Right ventricle myocardium superior (tissue), 1 donor: ENCODE data around the gene HTRA1. TPM values are rescaled to one million over a fixed set of nuclear protein-coding genes. Genes with fewer than 3 reads are reported as not detected.

Experiments used
- ATAC-seq: fragments of 200-7000 bp; cut with Tn5 transposase; one replicate; pipeline ENCODE4 v1.9.1; 2020; ENCODE audit warnings: mild to moderate bottlenecking; ENCODE audit not compliant: poor library complexity
- DNase-seq: peaks from one replicate; pipeline ENCODE4 v3.0.0-alpha.2; 2020
- intact Hi-C: fragments of 100-400 bp; cut with DNase I; formaldehyde crosslinking; loops from one replicate; pipeline ENCODE4 v1.11.2; 2022
- total RNA-seq: library from RNA; stranded (reverse); fragmentation: NEBNext Ultra II Directional; extraction: Animal tissue kit (Norgen Biotek cat#: 25700); gene quantifications from one replicate; pipeline ENCODE4 v1.2.1, GENCODE V29; 2021
- donor health status: DM: no; HTN: yes; CAD: no; lungs with severe emphysema.

HTRA1 gene
- total RNA-seq, 1 donor from 2014 or later = 40.9 TPM

DNA sequence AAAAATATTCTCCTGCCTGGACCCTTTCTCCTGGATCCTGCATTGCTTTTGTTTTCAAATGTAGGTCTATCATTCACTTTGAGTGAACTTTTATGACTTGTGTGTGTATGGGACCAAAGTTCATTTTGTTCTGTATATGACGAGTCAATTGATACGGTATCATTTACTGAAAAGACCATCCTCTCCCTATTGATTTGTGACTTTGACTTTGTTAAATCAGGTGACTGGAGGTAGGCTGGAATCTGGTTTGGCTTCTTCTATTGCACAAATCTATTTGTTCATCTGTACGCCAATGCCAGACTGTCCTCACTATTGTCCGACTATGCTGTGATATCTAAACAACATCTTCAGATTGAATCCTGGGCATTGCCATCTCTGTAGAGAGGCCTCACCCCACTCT lies 12.2 kb upstream of the HTRA1 start:
- ATAC-seq (no peak), DNase-seq (no peak)
- intact Hi-C loops = no loop called here

- ATAC-seq (no peak), DNase-seq (no peak)
- intact Hi-C loops = no loop called here
Measured at GRCh38 chr10:122450353-122450990, 10.9 kb upstream of the HTRA1 start.

- intact Hi-C loops = no loop called here
- no peak for ATAC-seq
Measured at GRCh38 chr10:122454071-122454470, 7.3 kb upstream of the HTRA1 start.

DNA sequence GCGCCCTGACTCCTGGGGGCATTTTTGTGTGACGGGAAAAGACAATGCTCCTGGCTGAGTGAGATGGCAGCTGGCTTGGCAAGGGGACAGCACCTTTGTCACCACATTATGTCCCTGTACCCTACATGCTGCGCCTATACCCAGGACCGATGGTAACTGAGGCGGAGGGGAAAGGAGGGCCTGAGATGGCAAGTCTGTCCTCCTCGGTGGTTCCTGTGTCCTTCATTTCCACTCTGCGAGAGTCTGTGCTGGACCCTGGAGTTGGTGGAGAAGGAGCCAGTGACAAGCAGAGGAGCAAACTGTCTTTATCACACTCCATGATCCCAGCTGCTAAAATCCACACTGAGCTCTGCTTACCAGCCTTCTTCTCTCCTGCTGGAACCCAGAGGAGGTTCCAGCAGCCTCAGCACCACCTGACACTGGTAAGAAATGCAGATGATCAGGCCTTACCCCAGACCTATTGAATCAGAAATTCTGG lies 6.7 kb upstream of the HTRA1 start, which contains the start of gene ARMS2:
Gene ARMS2, plus strand, starts transcription at position 51 of the 478 bp plus-strand sequence. Its CDS starts 75 bp downstream, at position 126.
- no peak for DNase-seq
- no peak for ATAC-seq
- intact Hi-C loops = no loop called here

More at GRCh38 chr10:122454071-122454470, 7.3 kb upstream of the HTRA1 start:
- no peak for DNase-seq

GRCh38 chr10:122455376-122456079 lies 5.8 kb upstream of the HTRA1 start:
- ATAC-seq (no peak), DNase-seq (no peak)
- intact Hi-C loops = no loop called here

DNA sequence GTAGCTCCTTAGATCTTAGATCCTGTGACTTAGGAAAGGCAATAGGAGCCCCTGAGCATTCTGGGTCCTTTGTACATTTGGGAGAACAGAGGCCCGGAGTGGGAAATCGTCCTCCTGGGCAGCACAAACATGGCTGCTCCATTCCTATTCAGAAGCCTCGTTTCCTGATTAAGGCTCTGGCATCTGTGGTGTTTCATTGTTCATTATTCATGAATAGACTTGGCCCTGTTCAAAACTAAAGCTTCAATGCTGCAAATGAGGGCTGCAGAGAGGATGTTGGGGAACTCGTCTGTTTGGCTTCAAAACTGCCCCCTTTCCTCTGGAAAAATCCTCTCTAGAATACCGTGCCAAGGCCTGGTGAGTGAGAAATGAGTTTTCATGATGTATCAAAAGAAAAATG lies 3.4 kb upstream of the HTRA1 start:
- intact Hi-C loops = no loop called here
- DNase-seq = no peak
- ATAC-seq = no peak

DNA sequence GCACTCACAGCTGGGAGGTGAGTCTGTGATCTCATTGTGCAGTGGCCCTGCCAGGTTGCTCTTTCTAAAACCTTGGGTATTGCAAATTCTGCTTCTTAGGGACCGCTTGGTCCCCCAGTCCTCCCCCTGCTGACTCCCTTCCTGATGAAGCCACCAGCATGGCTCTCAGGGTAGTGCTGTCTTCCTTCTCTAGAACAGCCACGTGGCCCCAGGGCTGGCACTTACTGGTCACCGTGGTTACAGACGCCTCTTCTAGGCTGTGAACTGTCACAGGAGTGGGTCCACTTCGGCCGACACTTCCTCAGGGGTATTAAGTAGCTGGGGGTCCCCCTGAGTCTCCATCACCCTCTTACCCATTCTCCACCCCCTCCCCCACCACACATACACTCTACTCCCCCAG lies 2.7 kb upstream of the HTRA1 start:
- intact Hi-C loops = no loop called here
- DNase-seq (no peak), ATAC-seq (no peak)

GRCh38 chr10:122459561-122460273 lies 1.6 kb upstream of the HTRA1 start:
- DNase-seq (no peak), ATAC-seq (no peak)
- intact Hi-C loops = no loop called here

GRCh38 chr10:122460891-122461293 lies 461 bp upstream of the HTRA1 start:
- DNase-seq = peak; percentile 55
- intact Hi-C loops = no loop called here

GRCh38 chr10:122461729-122462532 lies 578 bp downstream of the HTRA1 start:
- DNase-seq (peak; percentile 51), ATAC-seq (peak; percentile 58)
- intact Hi-C loops = no loop called here

More at GRCh38 chr10:122460891-122461293, 461 bp upstream of the HTRA1 start:
- ATAC-seq = no peak

DNA sequence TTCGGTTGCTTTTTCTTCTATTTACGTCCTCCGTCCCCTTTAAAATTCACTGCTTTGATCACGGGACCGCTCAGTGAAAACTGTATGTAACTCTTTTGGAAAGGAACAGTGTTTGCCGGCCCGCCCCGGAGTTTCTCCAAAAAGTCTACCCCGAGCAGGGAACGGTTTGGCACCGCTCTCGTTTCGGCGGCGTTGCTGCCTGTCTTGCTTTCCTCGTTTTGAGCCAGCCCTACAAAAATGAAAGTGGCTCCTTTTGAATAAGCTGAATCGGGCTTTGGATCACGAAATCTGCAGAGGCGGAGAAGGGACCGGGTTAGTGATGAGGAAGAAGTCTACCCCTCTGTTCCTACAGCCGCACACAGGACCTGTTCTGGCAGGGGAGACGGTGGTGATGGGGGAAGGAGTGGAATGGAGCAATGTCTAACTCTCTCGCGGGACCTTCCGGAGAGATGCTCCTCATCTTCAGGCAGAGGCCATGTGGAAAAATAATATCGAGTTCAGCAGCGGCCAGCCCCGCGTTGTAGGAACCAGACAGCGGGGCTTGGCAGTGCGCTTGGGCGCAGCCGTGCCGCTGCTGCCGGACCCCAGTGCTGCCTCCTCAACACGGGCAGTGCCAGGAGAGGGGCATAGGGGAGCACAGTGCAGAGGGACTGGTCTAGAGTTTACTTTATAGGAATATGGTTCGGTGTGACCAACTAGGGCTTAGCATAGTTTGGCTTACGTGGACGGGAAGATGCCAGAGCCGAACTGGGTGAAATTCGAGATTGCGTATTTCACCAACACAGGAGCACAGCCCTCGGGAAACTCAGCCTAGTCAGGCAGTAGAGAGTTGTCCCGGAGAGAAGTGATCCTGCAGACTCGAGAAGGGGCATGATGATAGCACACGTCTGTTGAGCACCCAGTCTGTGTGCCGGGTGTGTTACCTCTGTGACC lies 1.4 kb downstream of the HTRA1 start:
- DNase-seq = peak; percentile 84
- intact Hi-C loops = no loop called here
- ATAC-seq = peak; percentile 58

- DNase-seq (no peak), ATAC-seq (no peak)
- intact Hi-C loops = no loop called here
Measured at GRCh38 chr10:122463466-122464249, 2.3 kb downstream of the HTRA1 start.

DNA sequence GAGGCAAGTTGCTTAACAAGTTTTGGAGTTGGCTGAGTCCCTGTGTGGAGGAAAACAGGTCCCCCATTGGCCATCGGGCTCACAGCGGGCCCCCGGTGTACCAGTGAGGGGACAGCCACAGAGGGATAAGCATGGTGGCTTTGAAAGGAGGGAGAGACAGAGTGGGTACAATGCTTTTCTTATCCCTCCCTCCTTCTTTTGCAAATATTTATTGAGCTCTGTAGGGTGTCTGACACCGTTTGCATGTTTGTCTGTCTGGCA lies 2.8 kb downstream of the HTRA1 start:
- DNase-seq = no peak
- ATAC-seq = no peak

GRCh38 chr10:122464586-122464985 lies 3.2 kb downstream of the HTRA1 start:
- no peak for ATAC-seq
- no peak for DNase-seq
- intact Hi-C loops = no loop called here

More for the DNA sequence above, 2.8 kb downstream of the HTRA1 start:
- intact Hi-C loops = no loop called here

GRCh38 chr10:122465401-122466040 lies 4.2 kb downstream of the HTRA1 start:
- intact Hi-C loops = no loop called here
- ATAC-seq = no peak
- DNase-seq = no peak

- ATAC-seq = no peak
- DNase-seq = no peak
Measured at GRCh38 chr10:122466951-122467381, 5.6 kb downstream of the HTRA1 start.

DNA sequence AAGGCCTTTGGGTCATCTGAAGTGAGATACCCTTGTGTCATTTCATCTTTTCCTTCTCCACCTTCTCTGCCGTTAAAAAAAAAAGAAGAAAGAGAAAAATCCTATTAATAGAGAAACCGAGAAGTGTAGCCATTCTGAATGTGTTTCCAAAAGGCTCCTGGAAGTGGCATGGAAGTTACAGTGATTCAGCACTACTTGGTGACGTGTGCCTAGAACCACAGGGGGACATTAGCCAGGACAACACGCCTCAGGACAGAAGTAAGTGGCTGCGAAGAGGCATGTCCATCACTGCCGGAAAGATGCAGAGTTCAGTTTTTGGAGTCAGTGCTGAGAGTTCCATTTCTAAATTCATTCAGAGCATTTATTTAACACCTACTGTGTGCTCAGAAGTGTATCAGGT lies 6.3 kb downstream of the HTRA1 start:
- intact Hi-C loops = no loop called here
- ATAC-seq (no peak), DNase-seq (no peak)

More at GRCh38 chr10:122466951-122467381, 5.6 kb downstream of the HTRA1 start:
- intact Hi-C loops = no loop called here
